Measurements from ENCODE around the gene ZNF208.

DNA sequence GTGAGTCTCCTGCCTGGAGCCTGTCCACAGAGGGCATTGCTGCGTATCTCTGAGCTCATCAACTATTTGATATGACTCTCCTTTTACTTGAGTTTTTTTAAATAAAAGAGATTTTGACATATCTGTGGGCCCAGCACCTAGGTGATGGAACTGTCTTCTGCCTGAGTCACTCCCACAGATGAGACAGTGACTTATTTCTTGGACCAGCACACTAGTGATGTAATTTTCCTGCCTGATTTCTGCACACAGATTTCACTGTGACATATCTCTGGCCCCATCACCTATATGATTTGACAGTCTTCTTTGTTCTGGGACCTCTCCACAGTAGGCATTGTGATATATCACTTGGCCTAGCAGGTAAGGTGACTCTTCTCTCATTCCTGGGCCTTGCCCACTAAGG is 108.2 kb downstream of the ZNF208 start:
- TF ChIP-seq, protein P1, sequence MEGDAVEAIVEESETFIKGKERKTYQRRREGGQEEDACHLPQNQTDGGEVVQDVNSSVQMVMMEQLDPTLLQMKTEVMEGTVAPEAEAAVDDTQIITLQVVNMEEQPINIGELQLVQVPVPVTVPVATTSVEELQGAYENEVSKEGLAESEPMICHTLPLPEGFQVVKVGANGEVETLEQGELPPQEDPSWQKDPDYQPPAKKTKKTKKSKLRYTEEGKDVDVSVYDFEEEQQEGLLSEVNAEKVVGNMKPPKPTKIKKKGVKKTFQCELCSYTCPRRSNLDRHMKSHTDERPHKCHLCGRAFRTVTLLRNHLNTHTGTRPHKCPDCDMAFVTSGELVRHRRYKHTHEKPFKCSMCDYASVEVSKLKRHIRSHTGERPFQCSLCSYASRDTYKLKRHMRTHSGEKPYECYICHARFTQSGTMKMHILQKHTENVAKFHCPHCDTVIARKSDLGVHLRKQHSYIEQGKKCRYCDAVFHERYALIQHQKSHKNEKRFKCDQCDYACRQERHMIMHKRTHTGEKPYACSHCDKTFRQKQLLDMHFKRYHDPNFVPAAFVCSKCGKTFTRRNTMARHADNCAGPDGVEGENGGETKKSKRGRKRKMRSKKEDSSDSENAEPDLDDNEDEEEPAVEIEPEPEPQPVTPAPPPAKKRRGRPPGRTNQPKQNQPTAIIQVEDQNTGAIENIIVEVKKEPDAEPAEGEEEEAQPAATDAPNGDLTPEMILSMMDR (conservative IDR thresholded peaks at IDR 0.05 in 1 of 2, IDR thresholded peaks at IDR 0.05 in 1 of 2; ENCODE audit: low read depth in 1 of 2, low read length in 2 of 2): no peak
- TF ChIP-seq EZH2 (IDR thresholded peaks at IDR 0.05; ENCODE audit: low read length, missing control alignments): no peak
